ENCODE measurements around the gene PRKACG.

PRKACG gene

GRCh38 chr9:68983522-68984424, 30.1 kb downstream of the PRKACG start:
- DNase-seq (no peak), ATAC-seq (replicated peaks) (peak in 1 of 2 donors; percentile 5)
- Mint-ChIP-seq H3K27ac (peak overlapping the region; percentile 81), H3K36me3 (peaks cover 25 to 50% of the 10 kb centered on the region in 2 donors), H3K4me1 (peaks cover 26 to 48% of the 10 kb centered on the region in 2 donors), H3K9me3 (no peaks in the 10 kb centered on the region), H3K27me3 (no peaks in the 10 kb centered on the region), H3K4me3 (no peak overlapping the region)

- Mint-ChIP-seq H3K4me3 (peak overlapping the region; percentile 13 to 34), H3K27ac (peak overlapping the region; percentile 81), H3K9me3 (no peaks in the 10 kb centered on the region), H3K27me3 (no peaks in the 10 kb centered on the region), H3K36me3 (peaks cover 27 to 57% of the 10 kb centered on the region in 2 donors), H3K4me1 (peaks cover 30 to 55% of the 10 kb centered on the region in 2 donors)
- ATAC-seq (replicated peaks) (peak; percentile 57 to 75), DNase-seq (no peak)
Measured at GRCh38 chr9:68983008-68983411, 30.9 kb downstream of the PRKACG start.

DNA sequence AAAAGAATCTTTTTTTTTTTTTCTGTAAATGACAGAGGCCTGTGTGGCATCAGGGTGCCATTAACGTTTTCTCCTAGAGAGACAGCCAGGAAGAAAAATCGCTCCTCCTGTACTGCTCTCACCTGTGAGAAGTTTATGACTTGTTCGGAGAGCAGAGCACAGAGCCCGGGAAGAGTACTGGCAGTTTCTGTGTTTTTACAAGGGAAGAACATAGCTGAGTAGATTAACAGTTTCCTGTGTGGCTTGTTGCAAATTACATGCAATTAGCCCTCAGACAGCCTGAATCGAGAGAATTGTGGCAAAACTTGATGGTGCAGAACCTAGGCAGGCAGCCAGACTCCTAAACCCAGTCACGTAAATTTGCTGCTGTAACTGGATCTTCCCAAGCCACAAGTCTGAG, 32.1 kb downstream of the PRKACG start:
- no peak for ATAC-seq (replicated peaks)
- peaks cover 34 to 61% of the 10 kb centered on the region in 2 donors for H3K4me1 Mint-ChIP-seq
- DNase-seq, result no peak
- H3K27ac Mint-ChIP-seq, result peak overlapping the region; percentile 56
- H3K9me3 Mint-ChIP-seq, result no peaks in the 10 kb centered on the region
- H3K27me3 Mint-ChIP-seq, result no peaks in the 10 kb centered on the region
- H3K4me3 Mint-ChIP-seq, result no peak overlapping the region
- H3K36me3 Mint-ChIP-seq, result peaks cover 28 to 62% of the 10 kb centered on the region in 2 donors

GRCh38 chr9:68980341-68980914, 33.5 kb downstream of the PRKACG start:
- Mint-ChIP-seq H3K9me3 (no peaks in the 10 kb centered on the region), H3K27me3 (no peaks in the 10 kb centered on the region), H3K27ac (peak overlapping the region; percentile 15), H3K4me3 (no peak overlapping the region), H3K36me3 (peaks cover 37 to 70% of the 10 kb centered on the region in 2 donors), H3K4me1 (peaks cover 39 to 75% of the 10 kb centered on the region in 2 donors)
- no peak for DNase-seq
- ATAC-seq (replicated peaks), result no peak

DNA sequence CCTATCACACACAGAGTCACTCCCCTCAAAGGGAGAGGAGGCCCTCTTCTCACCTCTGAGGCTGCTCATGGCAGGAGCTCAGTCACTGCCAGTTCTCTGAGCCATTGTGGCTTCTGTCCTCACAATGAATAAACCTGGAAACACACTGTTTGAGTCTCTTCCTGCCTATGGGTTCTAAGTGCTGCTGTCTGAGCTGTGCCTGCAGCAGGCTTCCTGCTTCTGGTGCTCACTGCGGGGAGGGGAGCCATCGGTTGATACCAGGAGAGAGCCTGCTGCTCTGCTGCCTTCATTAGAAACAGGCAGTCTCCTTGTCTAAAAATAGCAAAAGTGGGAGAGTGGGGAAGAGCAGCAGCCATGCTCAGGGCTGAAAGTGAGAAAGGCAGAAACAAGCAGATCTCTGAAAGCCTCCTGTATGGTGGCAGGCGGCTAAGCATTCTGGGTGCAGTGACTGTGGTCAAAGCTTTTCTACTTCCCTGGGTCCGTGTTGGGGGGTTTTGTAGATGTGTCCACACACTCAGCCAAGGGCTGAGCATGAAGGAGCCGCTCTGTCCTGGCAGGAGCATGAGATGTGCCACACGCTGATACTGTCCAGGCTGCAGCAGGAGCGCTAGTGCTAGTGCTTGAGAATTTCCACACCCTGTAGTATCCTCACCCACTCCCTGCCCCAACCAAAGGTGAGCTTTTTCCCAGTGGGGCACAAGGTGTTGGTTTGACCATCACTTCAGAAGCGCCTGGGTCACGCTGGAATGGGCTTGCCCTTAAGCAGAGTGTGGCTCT, 34.2 kb downstream of the PRKACG start:
- H3K36me3 Mint-ChIP-seq, result peaks cover 32 to 65% of the 10 kb centered on the region in 2 donors
- H3K27me3 Mint-ChIP-seq, result no peaks in the 10 kb centered on the region
- ATAC-seq (replicated peaks) (peak in 1 of 2 donors; percentile 6), DNase-seq (no peak)
- H3K27ac Mint-ChIP-seq, result peak overlapping the region; percentile 62
- peak overlapping the region; percentile 25 to 27 for H3K4me3 Mint-ChIP-seq
- no peaks in the 10 kb centered on the region for H3K9me3 Mint-ChIP-seq
- peaks cover 44 to 82% of the 10 kb centered on the region in 2 donors for H3K4me1 Mint-ChIP-seq

DNA sequence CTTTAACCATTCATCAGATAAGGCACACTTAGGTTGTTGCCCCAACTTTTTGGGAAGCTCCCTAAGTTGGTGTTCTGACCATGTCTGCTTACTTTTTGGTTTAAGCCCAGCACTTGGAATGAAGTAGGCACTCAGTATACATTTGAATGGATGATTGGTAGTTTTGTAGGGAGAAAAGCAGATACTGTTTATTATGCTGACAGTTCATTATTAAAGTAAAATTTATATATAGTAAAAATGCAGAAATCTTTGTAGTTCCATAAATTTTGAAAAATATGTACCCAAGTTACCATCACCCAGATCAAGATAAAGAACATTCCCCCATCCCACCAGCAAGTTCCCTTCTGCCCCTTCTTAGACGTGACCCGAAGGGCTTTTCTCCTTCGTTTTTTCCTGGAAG, 35.4 kb downstream of the PRKACG start:
- Mint-ChIP-seq H3K27ac (no peak overlapping the region), H3K9me3 (no peaks in the 10 kb centered on the region), H3K36me3 (peaks cover 33 to 69% of the 10 kb centered on the region in 2 donors), H3K4me3 (no peak overlapping the region), H3K27me3 (no peaks in the 10 kb centered on the region), H3K4me1 (peaks cover 50 to 93% of the 10 kb centered on the region in 2 donors)
- DNase-seq (no peak), ATAC-seq (replicated peaks) (no peak)

- Mint-ChIP-seq H3K4me3 (no peak overlapping the region), H3K9me3 (no peaks in the 10 kb centered on the region), H3K27ac (no peak overlapping the region), H3K4me1 (peaks cover 47 to 92% of the 10 kb centered on the region in 2 donors), H3K36me3 (peaks cover 31 to 69% of the 10 kb centered on the region in 2 donors), H3K27me3 (no peaks in the 10 kb centered on the region)
- ATAC-seq (replicated peaks) (peak; percentile 69 to 73), DNase-seq (peak; percentile 9)
Measured at GRCh38 chr9:68978066-68978465, 35.8 kb downstream of the PRKACG start.

DNA sequence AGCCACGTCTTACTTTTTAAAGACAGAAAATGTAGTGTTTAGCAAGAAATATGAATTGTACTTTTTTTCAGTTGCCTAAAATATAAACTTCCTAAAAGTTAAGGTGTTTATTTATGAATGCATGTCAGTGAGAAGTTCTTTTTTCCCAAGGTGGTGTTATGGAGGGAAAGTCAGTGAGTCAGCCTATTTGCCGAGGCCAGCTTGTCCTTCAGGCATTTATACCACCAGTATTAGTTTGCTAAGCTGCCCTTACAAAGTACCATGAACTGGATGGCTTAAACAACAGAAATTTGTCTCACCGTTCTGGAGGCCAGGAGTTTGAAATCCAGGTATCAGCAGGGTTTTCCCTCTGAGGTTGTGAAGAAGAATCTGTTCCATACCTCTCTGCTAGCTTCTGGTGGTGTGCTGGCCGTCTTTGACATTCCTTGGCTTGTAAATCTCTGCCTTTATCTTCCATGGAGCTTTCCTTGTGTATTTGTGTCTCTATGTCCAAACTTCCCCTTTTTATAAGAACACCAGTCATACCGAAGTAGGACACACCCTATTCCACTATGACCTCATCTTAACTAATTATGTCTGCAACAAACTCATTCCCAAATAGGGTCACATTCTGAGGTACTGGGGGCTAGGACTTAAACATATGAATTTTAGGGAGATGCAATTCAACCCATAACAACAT, 38.4 kb downstream of the PRKACG start:
- Mint-ChIP-seq H3K27me3 (no peaks in the 10 kb centered on the region), H3K4me3 (peak overlapping the region; percentile 31 to 44), H3K9me3 (no peaks in the 10 kb centered on the region), H3K4me1 (peaks cover 36 to 78% of the 10 kb centered on the region in 2 donors), H3K36me3 (peaks cover 40 to 72% of the 10 kb centered on the region in 2 donors), H3K27ac (peak overlapping the region; percentile 63)
- DNase-seq (no peak), ATAC-seq (replicated peaks) (peak in 1 of 2 donors; percentile 19)

GRCh38 chr9:68974901-68975300, 39.0 kb downstream of the PRKACG start:
- no peaks in the 10 kb centered on the region for H3K9me3 Mint-ChIP-seq
- H3K36me3 Mint-ChIP-seq, result peaks cover 40 to 74% of the 10 kb centered on the region in 2 donors
- ATAC-seq (replicated peaks), result no peak
- no peaks in the 10 kb centered on the region for H3K27me3 Mint-ChIP-seq
- DNase-seq, result no peak
- H3K27ac Mint-ChIP-seq, result peak overlapping the region; percentile 63
- peaks cover 35 to 72% of the 10 kb centered on the region in 2 donors for H3K4me1 Mint-ChIP-seq
- no peak overlapping the region for H3K4me3 Mint-ChIP-seq

DNA sequence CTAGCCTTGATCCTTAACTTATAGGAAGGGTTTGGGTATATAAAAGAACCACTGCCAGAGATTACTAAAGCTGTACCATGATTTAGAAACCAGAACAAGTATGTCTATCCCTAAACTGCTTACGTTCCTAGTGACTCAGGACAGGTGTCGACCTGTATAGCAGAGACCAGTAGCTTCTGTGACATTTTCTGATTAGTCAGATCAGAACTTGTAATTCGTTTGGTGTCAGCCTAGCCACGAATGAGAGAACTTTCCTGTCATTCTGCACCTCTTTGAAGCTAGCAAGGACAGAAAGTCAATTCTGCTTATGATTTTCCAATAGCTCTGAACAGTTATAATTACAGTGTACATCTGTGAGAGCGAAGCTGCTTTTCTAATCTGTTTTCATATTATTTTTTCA, 39.5 kb downstream of the PRKACG start:
- ATAC-seq (replicated peaks) (peak; percentile 92), DNase-seq (peak; percentile 34)
- no peaks in the 10 kb centered on the region for H3K9me3 Mint-ChIP-seq
- H3K4me1 Mint-ChIP-seq, result peaks cover 32 to 67% of the 10 kb centered on the region in 2 donors
- no peak overlapping the region for H3K4me3 Mint-ChIP-seq
- H3K27ac Mint-ChIP-seq, result peak overlapping the region; percentile 84
- no peaks in the 10 kb centered on the region for H3K27me3 Mint-ChIP-seq
- peaks cover 39 to 74% of the 10 kb centered on the region in 2 donors for H3K36me3 Mint-ChIP-seq

DNA sequence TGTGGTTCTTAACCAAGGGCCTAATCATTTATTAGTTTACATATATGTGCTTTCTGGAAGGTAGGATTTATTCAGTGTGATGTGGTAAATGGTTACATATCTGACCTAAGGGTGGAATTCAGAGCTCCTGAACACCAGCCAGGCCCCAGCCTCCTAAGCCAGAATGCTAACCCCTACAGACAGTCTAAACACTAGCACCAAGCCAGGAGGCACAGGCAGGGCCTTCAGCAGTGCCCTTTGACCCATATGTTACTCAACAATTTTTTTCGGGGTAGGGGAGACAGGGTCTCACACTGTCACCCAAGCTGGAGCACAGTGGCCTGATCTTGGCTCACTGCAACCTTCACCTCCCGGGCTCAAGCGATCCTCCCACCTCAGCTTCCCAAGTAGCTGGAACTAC, 40.3 kb downstream of the PRKACG start:
- peaks cover 31 to 60% of the 10 kb centered on the region in 2 donors for H3K4me1 Mint-ChIP-seq
- ATAC-seq (replicated peaks) (no peak), DNase-seq (no peak)
- peaks cover 39 to 72% of the 10 kb centered on the region in 2 donors for H3K36me3 Mint-ChIP-seq
- H3K27ac Mint-ChIP-seq, result peak overlapping the region; percentile 84
- H3K27me3 Mint-ChIP-seq, result no peaks in the 10 kb centered on the region
- H3K9me3 Mint-ChIP-seq, result no peaks in the 10 kb centered on the region
- H3K4me3 Mint-ChIP-seq, result peak overlapping the region; percentile 4 to 54

DNA sequence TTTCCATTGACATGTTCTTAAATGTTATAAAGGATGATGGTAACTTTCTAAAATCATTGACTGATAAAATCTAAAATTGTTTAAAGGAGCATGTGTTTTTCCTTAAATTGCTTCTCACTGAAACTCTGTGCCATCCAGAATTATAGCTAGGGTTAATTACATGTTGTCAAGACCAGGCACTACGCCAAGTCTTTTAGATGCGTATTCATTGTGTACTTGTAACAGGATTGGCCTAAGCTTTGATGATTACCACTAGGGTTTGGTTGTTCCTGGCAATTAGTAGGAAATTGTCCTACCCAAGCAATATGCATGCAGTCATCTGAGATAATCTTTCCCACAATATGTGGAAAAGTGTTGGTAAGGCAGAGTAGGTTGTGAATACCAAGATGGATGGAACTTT, 43.8 kb downstream of the PRKACG start:
- Mint-ChIP-seq H3K36me3 (peaks cover 41 to 64% of the 10 kb centered on the region in 2 donors), H3K27me3 (no peaks in the 10 kb centered on the region), H3K9me3 (no peaks in the 10 kb centered on the region), H3K27ac (no peak overlapping the region), H3K4me3 (no peak overlapping the region), H3K4me1 (peaks cover 25 to 49% of the 10 kb centered on the region in 2 donors)
- ATAC-seq (replicated peaks) (no peak), DNase-seq (no peak)

DNA sequence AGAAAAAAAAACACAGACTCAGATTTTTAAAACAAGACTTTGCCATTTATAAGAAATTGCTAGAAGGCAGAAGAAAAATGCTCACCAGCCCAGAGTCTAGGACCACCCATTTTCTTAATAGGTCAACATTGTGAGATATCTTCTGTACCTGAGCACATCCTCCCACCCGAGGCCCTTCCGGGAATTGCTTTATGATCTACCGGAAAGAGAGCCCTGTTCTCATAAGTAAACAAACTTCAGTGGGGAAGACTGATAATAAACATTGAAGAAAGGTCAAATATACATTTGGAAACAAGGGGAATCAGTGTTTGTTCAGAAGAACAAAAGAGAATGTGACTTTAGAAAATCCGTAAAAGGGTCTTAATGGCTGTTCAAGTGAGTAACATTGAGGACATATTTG, 44.4 kb downstream of the PRKACG start:
- H3K9me3 Mint-ChIP-seq, result no peaks in the 10 kb centered on the region
- no peaks in the 10 kb centered on the region for H3K27me3 Mint-ChIP-seq
- ATAC-seq (replicated peaks) (no peak), DNase-seq (no peak)
- H3K4me3 Mint-ChIP-seq, result no peak overlapping the region
- H3K36me3 Mint-ChIP-seq, result peaks cover 41 to 64% of the 10 kb centered on the region in 2 donors
- H3K4me1 Mint-ChIP-seq, result peaks cover 20 to 45% of the 10 kb centered on the region in 2 donors
- peak overlapping the region; percentile 56 for H3K27ac Mint-ChIP-seq

DNA sequence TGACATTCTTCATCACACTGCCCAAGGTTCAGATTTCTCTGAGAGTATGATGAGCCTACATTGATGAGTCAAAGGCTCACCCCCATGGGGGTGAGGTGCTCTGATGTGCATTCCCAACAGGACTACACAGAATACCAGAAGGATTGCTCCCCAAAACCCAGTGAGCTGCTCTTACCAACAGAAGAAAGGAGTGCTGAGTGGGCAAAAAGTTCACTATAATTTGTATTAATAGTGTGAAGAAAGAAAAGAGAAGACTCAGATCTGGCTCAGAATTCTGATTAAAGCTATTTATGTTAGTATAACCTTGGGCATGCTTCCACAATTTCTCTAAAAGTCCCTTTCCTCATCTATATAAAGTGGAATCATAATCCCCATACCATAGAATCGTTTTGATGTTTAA, 46.1 kb downstream of the PRKACG start:
- no peak for DNase-seq
- ATAC-seq (replicated peaks), result no peak
- no peak overlapping the region for H3K4me3 Mint-ChIP-seq
- H3K27me3 Mint-ChIP-seq, result no peaks in the 10 kb centered on the region
- peak overlapping the region; percentile 85 for H3K27ac Mint-ChIP-seq
- no peaks in the 10 kb centered on the region for H3K9me3 Mint-ChIP-seq
- H3K4me1 Mint-ChIP-seq, result peaks cover 14 to 39% of the 10 kb centered on the region in 2 donors
- H3K36me3 Mint-ChIP-seq, result peaks cover 46 to 61% of the 10 kb centered on the region in 2 donors

All from stimulated activated naive B cell treated with anti-CD40 and anti-IgM and Interleukin-4, amounts not matched to agents 10 μg/mL and 1 μg/mL and 100 μg/mL, for 72 hours (primary cell).